HepG2 (cell line): ENCODE measurements around the gene INTS4. TPM values are rescaled to one million over a fixed set of nuclear protein-coding genes. Genes with fewer than 3 reads are reported as not detected.

Source experiments
- HMG20B ChIP-seq: conservative IDR thresholded peaks from 2 replicates; pipeline ENCODE4 v1.6.1; 2016; ENCODE audit warnings: missing genetic modification reagents, missing compliant biosample characterization
- HNF4A ChIP-seq: sonication (generic); formaldehyde crosslinking; IDR thresholded peaks from 2 replicates; pipeline ENCODE4 v1.4.0; 2020; ENCODE audit warnings: missing genetic modification reagents
- IRF2 ChIP-seq: IDR thresholded peaks from 2 replicates; pipeline ENCODE4 v1.6.1; 2018; ENCODE audit warnings: missing genetic modification reagents, missing compliant biosample characterization
- KDM4B ChIP-seq: sonication (generic); formaldehyde crosslinking; IDR thresholded peaks from 2 replicates; pipeline ENCODE4 v1.4.0; 2020; ENCODE audit warnings: missing genetic modification reagents
- NR2F2 ChIP-seq: IDR thresholded peaks from 2 replicates; pipeline ENCODE4 v1.6.1; 2012; ENCODE audit warnings: low read depth, inconsistent platforms, borderline replicate concordance
- RFX1 ChIP-seq: fragments of 450-650 bp; IDR thresholded peaks from 2 replicates; pipeline ENCODE4 v1.6.1; 2017
- ZBTB21 ChIP-seq: sonication (generic); formaldehyde crosslinking; IDR thresholded peaks from 2 replicates; pipeline ENCODE4 v1.4.0; 2020; ENCODE audit warnings: missing genetic modification reagents
- ZEB1 ChIP-seq: IDR thresholded peaks from 2 replicates; pipeline ENCODE4 v1.6.1; 2012; ENCODE audit warnings: mild to moderate bottlenecking, low read depth, inconsistent platforms; ENCODE audit not compliant: insufficient replicate concordance
- ZNF180 ChIP-seq: sonication (generic); formaldehyde crosslinking; IDR thresholded peaks from 2 replicates; pipeline ENCODE4 v1.4.0; 2020; ENCODE audit warnings: low read depth, missing genetic modification reagents, borderline replicate concordance
- ZNF350 ChIP-seq: sonication (generic); formaldehyde crosslinking; IDR thresholded peaks from 2 replicates; pipeline ENCODE4 v1.4.0; 2020; ENCODE audit warnings: mild to moderate bottlenecking, low read depth, missing genetic modification reagents, borderline replicate concordance
- ZNF577 ChIP-seq: sonication (generic); formaldehyde crosslinking; IDR thresholded peaks from 2 replicates; pipeline ENCODE4 v1.4.0; 2020; ENCODE audit warnings: mild to moderate bottlenecking, low read depth, missing genetic modification reagents, borderline replicate concordance
- polyA plus RNA-seq, 8 experiments: library from polyadenylated mRNA; depleted of rRNA in 3 of 8; stranded (reverse) in 7 of 8; unstranded in 1 of 8; fragments of >200 nt; fragmentation: Illumina TruSeq in 4 of 8; extraction: Trizol in 4 of 8; gene quantifications; 2 replicates each; pipeline versions ENCODE4 v1.2.1 to v1.2.3, GENCODE V29; 2011 to 2016; ENCODE audit warnings: low read depth in 4 of 8, missing spikeins in 1 of 8, mixed read lengths in 1 of 8; ENCODE audit not compliant: insufficient read depth in 1 of 8
- total RNA-seq, 5 experiments: library from RNA; depleted of rRNA; stranded (reverse); fragments of >200 nt; fragmentation: Illumina TruSeq; extraction: Trizol; gene quantifications; 2 replicates each; pipeline ENCODE4 v1.2.3, GENCODE V29; 2016; ENCODE audit warnings: low read depth in 1 of 5
- TF ChIP-seq, protein P1 (sequence below), 2 experiments: sonication (generic) in 1 of 2; formaldehyde crosslinking in 1 of 2; IDR thresholded peaks; 2 replicates each; pipeline versions ENCODE4 v1.4.0 to v1.6.1; 2016 to 2020; ENCODE audit warnings: borderline replicate concordance in 1 of 2, low read depth in 1 of 2, mild to moderate bottlenecking in 1 of 2, missing genetic modification reagents in 1 of 2
- TF ChIP-seq, protein P2 (sequence below): sonication (generic); formaldehyde crosslinking; IDR thresholded peaks from 2 replicates; pipeline ENCODE4 v1.4.0; 2020; ENCODE audit warnings: missing genetic modification reagents, borderline replicate concordance
- TF ChIP-seq, protein P3 (sequence below): sonication (generic); formaldehyde crosslinking; conservative IDR thresholded peaks from 2 replicates; pipeline ENCODE4 v1.5.0; 2020; ENCODE audit warnings: missing genetic modification reagents
- TF ChIP-seq, protein P4 (sequence below): sonication (generic); formaldehyde crosslinking; IDR thresholded peaks from 2 replicates; pipeline ENCODE4 v1.4.0; 2020; ENCODE audit warnings: missing genetic modification reagents

Gene INTS4
- total and polyA plus RNA-seq, 2 of the 13 experiments (the other 11 are each of a cell fraction or from before 2014, with no cell fraction given) = 37.3 to 44.8 TPM

DNA sequence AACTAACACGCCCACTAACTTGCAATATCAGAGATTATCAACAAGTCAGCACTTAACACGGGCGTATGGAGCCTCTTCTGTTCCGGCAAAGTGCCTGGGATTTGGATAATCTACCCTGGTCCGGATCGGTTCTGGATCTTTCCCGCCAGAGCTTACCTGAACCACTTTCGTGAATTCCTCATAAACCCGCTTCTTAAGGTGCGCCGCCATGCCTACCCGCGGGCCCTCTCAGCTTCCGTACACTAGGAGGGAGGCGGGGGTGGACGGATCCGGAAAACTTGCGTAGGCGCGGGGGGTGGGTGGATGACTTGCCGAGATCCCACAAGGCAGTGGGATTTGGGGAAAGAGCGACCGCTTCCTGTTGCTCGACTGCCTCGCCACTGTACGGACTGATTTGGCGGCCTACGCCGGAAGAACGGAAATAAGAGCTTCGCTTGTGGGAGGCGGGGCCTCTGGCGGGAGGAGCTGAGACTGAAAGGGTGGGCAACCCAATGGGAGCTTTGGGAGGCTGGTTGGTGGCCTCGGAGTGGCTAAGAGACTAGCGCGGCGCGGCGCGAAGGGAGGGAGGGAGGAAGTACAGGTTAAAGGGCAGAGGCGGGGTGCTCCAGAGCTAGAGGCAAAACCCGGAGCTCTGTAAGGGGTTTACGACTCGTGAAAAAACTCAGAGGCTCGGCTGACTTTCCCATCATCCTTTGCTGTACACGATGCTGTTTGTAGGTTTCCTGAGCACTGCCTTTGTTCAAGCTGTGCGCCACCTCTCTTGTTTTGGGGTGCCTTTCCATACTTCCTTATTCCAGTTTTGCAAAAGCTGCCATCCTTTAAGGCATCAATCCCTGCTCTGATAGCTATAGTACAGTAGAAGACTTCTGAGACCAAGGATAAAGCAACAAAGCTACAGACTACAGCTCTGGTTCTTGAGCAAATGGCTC, at the start of gene INTS4 (continued):
- TF ChIP-seq, protein P1, sequence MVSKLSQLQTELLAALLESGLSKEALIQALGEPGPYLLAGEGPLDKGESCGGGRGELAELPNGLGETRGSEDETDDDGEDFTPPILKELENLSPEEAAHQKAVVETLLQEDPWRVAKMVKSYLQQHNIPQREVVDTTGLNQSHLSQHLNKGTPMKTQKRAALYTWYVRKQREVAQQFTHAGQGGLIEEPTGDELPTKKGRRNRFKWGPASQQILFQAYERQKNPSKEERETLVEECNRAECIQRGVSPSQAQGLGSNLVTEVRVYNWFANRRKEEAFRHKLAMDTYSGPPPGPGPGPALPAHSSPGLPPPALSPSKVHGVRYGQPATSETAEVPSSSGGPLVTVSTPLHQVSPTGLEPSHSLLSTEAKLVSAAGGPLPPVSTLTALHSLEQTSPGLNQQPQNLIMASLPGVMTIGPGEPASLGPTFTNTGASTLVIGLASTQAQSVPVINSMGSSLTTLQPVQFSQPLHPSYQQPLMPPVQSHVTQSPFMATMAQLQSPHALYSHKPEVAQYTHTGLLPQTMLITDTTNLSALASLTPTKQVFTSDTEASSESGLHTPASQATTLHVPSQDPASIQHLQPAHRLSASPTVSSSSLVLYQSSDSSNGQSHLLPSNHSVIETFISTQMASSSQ (IDR thresholded peaks at IDR 0.05; ENCODE audit: low read depth) = no peak
- TF ChIP-seq, protein P1 (CRISPR knock-in tag; IDR thresholded peaks at IDR 0.05; ENCODE audit: borderline replicate concordance) = peak; percentile 78; the same call in 1 of the 2 replicates
- peak; percentile 92 for TF ChIP-seq ZNF350 (CRISPR knock-in tag)
- peak; percentile 88 for TF ChIP-seq IRF2 (CRISPR knock-in tag)
- TF ChIP-seq ZNF180 (CRISPR knock-in tag) = no peak
- TF ChIP-seq, protein P2, sequence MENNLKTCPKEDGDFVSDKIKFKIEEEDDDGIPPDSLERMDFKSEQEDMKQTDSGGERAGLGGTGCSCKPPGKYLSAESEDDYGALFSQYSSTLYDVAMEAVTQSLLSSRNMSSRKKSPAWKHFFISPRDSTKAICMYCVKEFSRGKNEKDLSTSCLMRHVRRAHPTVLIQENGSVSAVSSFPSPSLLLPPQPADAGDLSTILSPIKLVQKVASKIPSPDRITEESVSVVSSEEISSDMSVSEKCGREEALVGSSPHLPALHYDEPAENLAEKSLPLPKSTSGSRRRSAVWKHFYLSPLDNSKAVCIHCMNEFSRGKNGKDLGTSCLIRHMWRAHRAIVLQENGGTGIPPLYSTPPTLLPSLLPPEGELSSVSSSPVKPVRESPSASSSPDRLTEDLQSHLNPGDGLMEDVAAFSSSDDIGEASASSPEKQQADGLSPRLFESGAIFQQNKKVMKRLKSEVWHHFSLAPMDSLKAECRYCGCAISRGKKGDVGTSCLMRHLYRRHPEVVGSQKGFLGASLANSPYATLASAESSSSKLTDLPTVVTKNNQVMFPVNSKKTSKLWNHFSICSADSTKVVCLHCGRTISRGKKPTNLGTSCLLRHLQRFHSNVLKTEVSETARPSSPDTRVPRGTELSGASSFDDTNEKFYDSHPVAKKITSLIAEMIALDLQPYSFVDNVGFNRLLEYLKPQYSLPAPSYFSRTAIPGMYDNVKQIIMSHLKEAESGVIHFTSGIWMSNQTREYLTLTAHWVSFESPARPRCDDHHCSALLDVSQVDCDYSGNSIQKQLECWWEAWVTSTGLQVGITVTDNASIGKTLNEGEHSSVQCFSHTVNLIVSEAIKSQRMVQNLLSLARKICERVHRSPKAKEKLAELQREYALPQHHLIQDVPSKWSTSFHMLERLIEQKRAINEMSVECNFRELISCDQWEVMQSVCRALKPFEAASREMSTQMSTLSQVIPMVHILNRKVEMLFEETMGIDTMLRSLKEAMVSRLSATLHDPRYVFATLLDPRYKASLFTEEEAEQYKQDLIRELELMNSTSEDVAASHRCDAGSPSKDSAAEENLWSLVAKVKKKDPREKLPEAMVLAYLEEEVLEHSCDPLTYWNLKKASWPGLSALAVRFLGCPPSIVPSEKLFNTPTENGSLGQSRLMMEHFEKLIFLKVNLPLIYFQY (CRISPR knock-in tag) = peak; percentile 13; the same call in 1 of the 2 replicates
- peak; percentile 27 for TF ChIP-seq ZEB1
- TF ChIP-seq RFX1 = no peak
- TF ChIP-seq HNF4A (CRISPR knock-in tag) = 0 out of 2 replicates have a peak, but pooled peaks have one; percentile 16
- TF ChIP-seq, protein P3, sequence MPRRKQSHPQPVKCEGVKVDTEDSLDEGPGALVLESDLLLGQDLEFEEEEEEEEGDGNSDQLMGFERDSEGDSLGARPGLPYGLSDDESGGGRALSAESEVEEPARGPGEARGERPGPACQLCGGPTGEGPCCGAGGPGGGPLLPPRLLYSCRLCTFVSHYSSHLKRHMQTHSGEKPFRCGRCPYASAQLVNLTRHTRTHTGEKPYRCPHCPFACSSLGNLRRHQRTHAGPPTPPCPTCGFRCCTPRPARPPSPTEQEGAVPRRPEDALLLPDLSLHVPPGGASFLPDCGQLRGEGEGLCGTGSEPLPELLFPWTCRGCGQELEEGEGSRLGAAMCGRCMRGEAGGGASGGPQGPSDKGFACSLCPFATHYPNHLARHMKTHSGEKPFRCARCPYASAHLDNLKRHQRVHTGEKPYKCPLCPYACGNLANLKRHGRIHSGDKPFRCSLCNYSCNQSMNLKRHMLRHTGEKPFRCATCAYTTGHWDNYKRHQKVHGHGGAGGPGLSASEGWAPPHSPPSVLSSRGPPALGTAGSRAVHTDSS (CRISPR knock-in tag) = no peak
- no peak for TF ChIP-seq ZBTB21
- 0 out of 2 replicates have a peak, but pooled peaks have one; percentile 6 for TF ChIP-seq HMG20B (CRISPR knock-in tag)
- peak; percentile 68; the same call in 1 of the 2 replicates for TF ChIP-seq KDM4B (CRISPR knock-in tag)
- peak; percentile 77 for TF ChIP-seq NR2F2
- TF ChIP-seq, protein P4, sequence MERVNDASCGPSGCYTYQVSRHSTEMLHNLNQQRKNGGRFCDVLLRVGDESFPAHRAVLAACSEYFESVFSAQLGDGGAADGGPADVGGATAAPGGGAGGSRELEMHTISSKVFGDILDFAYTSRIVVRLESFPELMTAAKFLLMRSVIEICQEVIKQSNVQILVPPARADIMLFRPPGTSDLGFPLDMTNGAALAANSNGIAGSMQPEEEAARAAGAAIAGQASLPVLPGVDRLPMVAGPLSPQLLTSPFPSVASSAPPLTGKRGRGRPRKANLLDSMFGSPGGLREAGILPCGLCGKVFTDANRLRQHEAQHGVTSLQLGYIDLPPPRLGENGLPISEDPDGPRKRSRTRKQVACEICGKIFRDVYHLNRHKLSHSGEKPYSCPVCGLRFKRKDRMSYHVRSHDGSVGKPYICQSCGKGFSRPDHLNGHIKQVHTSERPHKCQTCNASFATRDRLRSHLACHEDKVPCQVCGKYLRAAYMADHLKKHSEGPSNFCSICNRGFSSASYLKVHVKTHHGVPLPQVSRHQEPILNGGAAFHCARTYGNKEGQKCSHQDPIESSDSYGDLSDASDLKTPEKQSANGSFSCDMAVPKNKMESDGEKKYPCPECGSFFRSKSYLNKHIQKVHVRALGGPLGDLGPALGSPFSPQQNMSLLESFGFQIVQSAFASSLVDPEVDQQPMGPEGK (CRISPR knock-in tag) = peak; percentile 79
- no peak for TF ChIP-seq ZNF577
